ENCODE data around the gene PRDM15.

PRDM15 gene

GRCh38 chr21:41885341-41886024, 6.3 kb upstream of the PRDM15 start:
- no peak for DNase-seq

- DNase-seq: no peak
These were observed 5.4 kb upstream of the PRDM15 start for GRCh38 chr21:41884501-41885030.

- no peak for DNase-seq
These were observed 4.4 kb upstream of the PRDM15 start for GRCh38 chr21:41883582-41883981.

GRCh38 chr21:41881051-41881450, 1.9 kb upstream of the PRDM15 start:
- DNase-seq: no peak

GRCh38 chr21:41880153-41880552, 1.0 kb upstream of the PRDM15 start:
- DNase-seq: no peak

- peak; percentile 80 for DNase-seq
These were observed 334 bp downstream of the PRDM15 start for GRCh38 chr21:41878831-41879189.

GRCh38 chr21:41877901-41878830, 978 bp downstream of the PRDM15 start:
- DNase-seq: no peak

- DNase-seq: no peak
These were observed 2.1 kb downstream of the PRDM15 start for GRCh38 chr21:41876928-41877652.

- no peak for DNase-seq
These were observed 2.7 kb downstream of the PRDM15 start for GRCh38 chr21:41876396-41876795.

GRCh38 chr21:41875086-41875485, 4.1 kb downstream of the PRDM15 start:
- DNase-seq: no peak

GRCh38 chr21:41874611-41875010, 4.5 kb downstream of the PRDM15 start:
- DNase-seq: no peak

GRCh38 chr21:41873426-41873825, 5.7 kb downstream of the PRDM15 start:
- no peak for DNase-seq

- DNase-seq: no peak
These were observed 6.1 kb downstream of the PRDM15 start for GRCh38 chr21:41873005-41873404.

- no peak for DNase-seq
These were observed 7.7 kb downstream of the PRDM15 start for GRCh38 chr21:41871293-41872030.

GRCh38 chr21:41869771-41870170, 9.4 kb downstream of the PRDM15 start:
- no peak for DNase-seq

- no peak for DNase-seq
These were observed 11.0 kb downstream of the PRDM15 start for GRCh38 chr21:41868062-41868710.

- DNase-seq: no peak
These were observed 11.8 kb downstream of the PRDM15 start for GRCh38 chr21:41867313-41867712.

- no peak for DNase-seq
These were observed 12.8 kb downstream of the PRDM15 start for GRCh38 chr21:41866274-41866809.

GRCh38 chr21:41865002-41865777, 14.0 kb downstream of the PRDM15 start:
- no peak for DNase-seq

- DNase-seq: no peak
These were observed 14.7 kb downstream of the PRDM15 start for GRCh38 chr21:41864311-41865001.

- no peak for DNase-seq
These were observed 15.8 kb downstream of the PRDM15 start for GRCh38 chr21:41863439-41863740.

All from NCI-H226 (cell line).